GM23338 (cell line): Measurements from ENCODE around the gene TMPRSS11F. TPM values are rescaled to one million over a fixed set of nuclear protein-coding genes. Genes with fewer than 3 reads are reported as not detected.

Experiments used
- ATAC-seq: fragments of 200-7000 bp; cut with Tn5 transposase; 3 replicates; pipeline ENCODE4 v1.9.1; 2020
- DNase-seq: peaks from one replicate; pipeline ENCODE4 v3.0.0-alpha.2; 2015; ENCODE audit warnings: low spot score
- H2AFZ ChIP-seq: fragments of 200-600 bp; sonication (generic); 2 replicates; pipeline ENCODE4 v1.8.0; 2016; ENCODE audit warnings: antibody characterized with exemption, mild to moderate bottlenecking, moderate library complexity
- H3F3A ChIP-seq: fragments of 200-600 bp; sonication (generic); replicated peaks from 2 replicates; pipeline ENCODE4 v1.8.0; 2017; ENCODE audit warnings: antibody characterized with exemption, mixed run types, low read depth
- H3K27ac ChIP-seq: fragments of 200-600 bp; sonication (generic); 2 replicates; pipeline ENCODE4 v1.6.1; 2016; ENCODE audit warnings: low read depth
- H3K27me3 ChIP-seq: fragments of 200-600 bp; sonication (generic); 2 replicates; pipeline ENCODE4 v1.8.0; 2016; ENCODE audit warnings: mild to moderate bottlenecking, mixed run types, moderate library complexity; ENCODE audit not compliant: insufficient read depth
- H3K36me3 ChIP-seq: fragments of 200-600 bp; sonication (generic); 2 replicates; pipeline ENCODE4 v1.8.0; 2016; ENCODE audit warnings: mild to moderate bottlenecking; ENCODE audit not compliant: insufficient read depth
- H3K4me1 ChIP-seq: fragments of 200-600 bp; sonication (generic); 2 replicates; pipeline ENCODE4 v1.8.0; 2016; ENCODE audit warnings: mild to moderate bottlenecking, moderate library complexity; ENCODE audit not compliant: insufficient read depth
- H3K4me2 ChIP-seq: fragments of 200-600 bp; sonication (generic); 2 replicates; pipeline ENCODE4 v1.7.1; 2017; ENCODE audit warnings: mixed run types
- H3K4me3 ChIP-seq: fragments of 200-600 bp; sonication (generic); 2 replicates; pipeline ENCODE4 v1.6.1; 2016; ENCODE audit warnings: mixed run types
- H3K79me2 ChIP-seq: fragments of 200-600 bp; sonication (generic); replicated peaks from 2 replicates; pipeline ENCODE4 v1.8.0; 2017; ENCODE audit warnings: mild to moderate bottlenecking; ENCODE audit not compliant: insufficient read depth
- H3K9me2 ChIP-seq: fragments of 200-600 bp; sonication (generic); 2 replicates; pipeline ENCODE4 v1.8.0; 2017; ENCODE audit not compliant: insufficient read depth
- H4K20me1 ChIP-seq: fragments of 200-600 bp; sonication (generic); replicated peaks from 2 replicates; pipeline ENCODE4 v1.8.0; 2017; ENCODE audit warnings: mild to moderate bottlenecking; ENCODE audit not compliant: insufficient read depth
- H3K27ac Mint-ChIP-seq: 2 replicates; pipeline ENCODE4 v1.8.0; 2020; ENCODE audit warnings: inconsistent platforms, mild to moderate bottlenecking, moderate library complexity, mixed read lengths
- H3K27me3 Mint-ChIP-seq: 3 replicates; pipeline ENCODE4 v1.8.0; 2022; ENCODE audit warnings: low read depth, mild to moderate bottlenecking, moderate library complexity, mixed read lengths, inconsistent platforms; ENCODE audit not compliant: insufficient read depth, poor library complexity
- H3K36me3 Mint-ChIP-seq: 3 replicates; pipeline ENCODE4 v1.8.0; 2021; ENCODE audit warnings: low read depth, mild to moderate bottlenecking, inconsistent platforms, moderate library complexity, mixed read lengths
- H3K4me1 Mint-ChIP-seq: 3 replicates; pipeline ENCODE4 v1.8.0; 2020; ENCODE audit warnings: mild to moderate bottlenecking, inconsistent platforms, mixed read lengths
- H3K4me3 Mint-ChIP-seq: 3 replicates; pipeline ENCODE4 v1.8.0; 2021; ENCODE audit warnings: moderate library complexity, mild to moderate bottlenecking, inconsistent platforms, mixed read lengths
- H3K9me3 Mint-ChIP-seq: 3 replicates; pipeline ENCODE4 v1.8.0; 2020; ENCODE audit warnings: moderate library complexity, mild to moderate bottlenecking, inconsistent platforms, mixed read lengths
- CREB1 ChIP-seq: fragments of 250-450 bp; sonication (Bioruptor Pico); IDR thresholded peaks from 2 replicates; pipeline ENCODE4 v1.5.0; 2020; ENCODE audit warnings: low read depth, mild to moderate bottlenecking, moderate library complexity
- CTCF ChIP-seq, 2 experiments: fragments of 200-600 bp in 1 of 2; sonication (generic) in 1 of 2; conservative IDR thresholded peaks; 2 replicates each; pipeline versions ENCODE4 v1.5.1 to v1.6.1; 2016 to 2017; ENCODE audit warnings: antibody characterized with exemption in 2 of 2, low read depth in 2 of 2, mild to moderate bottlenecking in 2 of 2, moderate library complexity in 1 of 2
- EZH2 ChIP-seq: fragments of 200-600 bp; sonication (generic); IDR thresholded peaks from one replicate; pipeline ENCODE4 v1.8.0; 2017; ENCODE audit warnings: antibody characterized with exemption, mild to moderate bottlenecking, low read depth; ENCODE audit not compliant: unreplicated experiment
- JUNB ChIP-seq: IDR thresholded peaks from one replicate; pipeline ENCODE4 v1.6.1; 2016; ENCODE audit warnings: antibody characterized with exemption; ENCODE audit not compliant: unreplicated experiment
- NANOG ChIP-seq: IDR thresholded peaks from 2 replicates; pipeline ENCODE4 v1.6.1; 2016; ENCODE audit warnings: antibody characterized with exemption, borderline replicate concordance
- POLR2AphosphoS5 ChIP-seq: IDR thresholded peaks from 2 replicates; pipeline ENCODE4 v1.6.1; 2016; ENCODE audit warnings: antibody characterized with exemption, low read depth
- REST ChIP-seq: IDR thresholded peaks from one replicate; pipeline ENCODE4 v1.6.1; 2018; ENCODE audit warnings: antibody characterized with exemption; ENCODE audit not compliant: unreplicated experiment
- STAT1 ChIP-seq: IDR thresholded peaks from one replicate; pipeline ENCODE4 v1.6.1; 2016; ENCODE audit warnings: antibody characterized with exemption; ENCODE audit not compliant: unreplicated experiment
- ZNF331 ChIP-seq: fragments of 250-450 bp; sonication (Bioruptor Pico); IDR thresholded peaks from 2 replicates; pipeline ENCODE4 v1.5.0; 2020; ENCODE audit warnings: low read depth, mild to moderate bottlenecking, moderate library complexity
- ZNF462 ChIP-seq: fragments of 250-450 bp; sonication (Bioruptor Pico); IDR thresholded peaks from 2 replicates; pipeline ENCODE4 v1.5.0; 2020; ENCODE audit warnings: mild to moderate bottlenecking, moderate library complexity
- polyA plus RNA-seq: library from polyadenylated mRNA; unstranded; fragments of >200 nt; fragmentation: Nextera tagmentation; extraction: Ambion mirVana; gene quantifications from 2 replicates; pipeline ENCODE4 v1.2.1, GENCODE V29; 2016
- total RNA-seq: library from RNA; depleted of rRNA; stranded (reverse); fragments of >200 nt; shearing (Covaris generic); gene quantifications from 2 replicates; pipeline ENCODE4 v1.2.3, GENCODE V29; 2014

The TMPRSS11F gene
- total and polyA plus RNA-seq, 2 experiments from 2014 or later = not detected

- TF ChIP-seq CTCF (conservative IDR thresholded peaks at IDR 0.05; ENCODE audit: low read depth in 2 of 2) = peak; percentile 22 to 25; a peak in 3 of 4 replicates
- no peak for TF ChIP-seq NANOG
- Histone ChIP-seq H3K9me2 (no peaks in the 10 kb centered on the region), H3K79me2 (no peaks in the 10 kb centered on the region), H2AFZ (no peak overlapping the region), H3F3A (no peaks in the 10 kb centered on the region), H3K36me3 (no peaks in the 10 kb centered on the region), H4K20me1 (no peaks in the 10 kb centered on the region), H3K27me3 (no peaks in the 10 kb centered on the region), H3K27ac (no peak overlapping the region), H3K4me2 (no peak overlapping the region), H3K4me1 (peaks cover 4% of the 10 kb centered on the region; the same call in 1 of the 2 replicates), H3K4me3 (no peak overlapping the region)
- H3K9me3 Mint-ChIP-seq = no peaks in the 10 kb centered on the region
- no peak for ATAC-seq
- DNase-seq = peak; percentile 37
- H3K27ac Mint-ChIP-seq = no peak overlapping the region
- H3K36me3 Mint-ChIP-seq = no peaks in the 10 kb centered on the region
- H3K4me3 Mint-ChIP-seq = no peak overlapping the region
- H3K4me1 Mint-ChIP-seq = peaks cover 14% of the 10 kb centered on the region
- peaks cover 1% of the 10 kb centered on the region for H3K27me3 Mint-ChIP-seq
These were observed 49.7 kb downstream of the TMPRSS11F start for GRCh38 chr4:68079928-68080327.

GRCh38 chr4:68077737-68078136, 51.9 kb downstream of the TMPRSS11F start:
- Mint-ChIP-seq H3K9me3 (no peaks in the 10 kb centered on the region), H3K36me3 (no peaks in the 10 kb centered on the region), H3K27ac (no peak overlapping the region), H3K4me3 (no peak overlapping the region), H3K27me3 (peaks cover 1% of the 10 kb centered on the region), H3K4me1 (peaks cover 23% of the 10 kb centered on the region)
- Histone ChIP-seq H3K4me2 (no peak overlapping the region), H3K27ac (no peak overlapping the region), H3K9me2 (no peaks in the 10 kb centered on the region), H3K27me3 (no peaks in the 10 kb centered on the region), H3K79me2 (no peaks in the 10 kb centered on the region), H3F3A (no peaks in the 10 kb centered on the region), H2AFZ (no peak overlapping the region), H4K20me1 (no peaks in the 10 kb centered on the region), H3K4me1 (peaks cover 13% of the 10 kb centered on the region), H3K36me3 (no peaks in the 10 kb centered on the region), H3K4me3 (no peak overlapping the region)
- ATAC-seq (no peak), DNase-seq (no peak)
- TF ChIP-seq ZNF462 (CRISPR knock-in tag) (no peak), NANOG (no peak), REST (no peak), CREB1 (CRISPR knock-in tag) (no peak), STAT1 (no peak), EZH2 (no peak), POLR2AphosphoS5 (no peak), ZNF331 (no peak), JUNB (no peak)
